Measurements from ENCODE around the gene CPNE7. TPM values are rescaled to one million over a fixed set of nuclear protein-coding genes. Genes with fewer than 3 reads are reported as not detected.
A peak's percentile ranks its signal among the peaks of the same experiment; 100 is the strongest.
"Not testable (repeated sequence)": the region's sequence is repeated elsewhere in the genome, so short reads cannot be mapped to it uniquely, and the experiment has no call there.

Gene CPNE7
- polyA plus RNA-seq, 1 experiment = 7.5 TPM

DNA sequence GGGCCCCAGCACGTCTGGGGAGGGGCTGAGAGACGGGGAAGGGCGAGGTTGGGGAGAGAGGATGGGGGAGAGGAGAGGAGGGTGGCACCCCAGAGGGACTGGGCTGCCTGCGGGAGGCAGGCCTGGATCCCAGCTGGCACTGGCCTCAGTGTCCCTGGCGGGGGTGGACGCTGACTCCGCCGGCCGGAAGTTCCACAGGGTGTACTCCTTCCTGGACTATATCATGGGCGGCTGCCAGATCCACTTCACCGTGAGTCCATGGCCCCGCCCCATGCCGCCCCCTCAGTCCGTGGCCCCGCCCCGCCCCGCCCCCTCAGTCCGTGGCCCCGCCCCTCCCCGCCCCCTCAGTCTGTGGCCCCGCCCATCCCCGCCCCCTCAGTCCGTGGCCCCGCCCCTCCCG lies 11.3 kb downstream of the CPNE7 start:
- peak overlapping the region; percentile 21 for H3K27ac ChIP-seq (ENCODE audit: low read depth, low read length)
- H3K9me3 ChIP-seq (ENCODE audit: control insufficient read depth, insufficient read depth, low read length) = peaks cover 9% of the 10 kb centered on the region; the same call in 1 of the 2 replicates
- POLR2A ChIA-PET = no interaction called here
- CTCF ChIA-PET = no interaction called here
- H3K27me3 ChIP-seq (ENCODE audit: control insufficient read depth, insufficient read depth, low read length) = no peaks in the 10 kb centered on the region
- DNase-seq (ENCODE audit: low read depth, low spot score) = no peak
- H3K4me3 ChIP-seq (ENCODE audit: low read depth, low read length) = no peak overlapping the region
- TF ChIP-seq CTCF (IDR thresholded peaks at IDR 0.05; ENCODE audit: low read depth, low read length) = no peak

- H3K4me3 ChIP-seq (ENCODE audit: low read depth, low read length); H3K27ac ChIP-seq (ENCODE audit: low read depth, low read length); H3K9me3 ChIP-seq (ENCODE audit: control insufficient read depth, insufficient read depth, low read length); H3K27me3 ChIP-seq (ENCODE audit: control insufficient read depth, insufficient read depth, low read length); POLR2A ChIA-PET; CTCF ChIA-PET; DNase-seq (ENCODE audit: low read depth, low spot score): not testable (repeated sequence)
These were observed 12.1 kb downstream of the CPNE7 start for GRCh38 chr16:89587676-89588075.

GRCh38 chr16:89588413-89589109 lies 13.0 kb downstream of the CPNE7 start:
- peaks cover 9% of the 10 kb centered on the region; the same call in 1 of the 2 replicates for H3K9me3 ChIP-seq (ENCODE audit: control insufficient read depth, insufficient read depth, low read length)
- ChIA-PET CTCF (interaction anchor here (0.7 kb wide), 1 partner anchor 15 kb away, joined by 3 read pairs; no protein-coding TSS in a partner anchor), POLR2A (no interaction called here)
- DNase-seq (ENCODE audit: low read depth, low spot score) = no peak
- no peaks in the 10 kb centered on the region for H3K27me3 ChIP-seq (ENCODE audit: control insufficient read depth, insufficient read depth, low read length)
- H3K4me3 ChIP-seq (ENCODE audit: low read depth, low read length) = no peak overlapping the region
- H3K27ac ChIP-seq (ENCODE audit: low read depth, low read length) = no peak overlapping the region
- no peak for TF ChIP-seq CTCF (IDR thresholded peaks at IDR 0.05; ENCODE audit: low read depth, low read length)

DNA sequence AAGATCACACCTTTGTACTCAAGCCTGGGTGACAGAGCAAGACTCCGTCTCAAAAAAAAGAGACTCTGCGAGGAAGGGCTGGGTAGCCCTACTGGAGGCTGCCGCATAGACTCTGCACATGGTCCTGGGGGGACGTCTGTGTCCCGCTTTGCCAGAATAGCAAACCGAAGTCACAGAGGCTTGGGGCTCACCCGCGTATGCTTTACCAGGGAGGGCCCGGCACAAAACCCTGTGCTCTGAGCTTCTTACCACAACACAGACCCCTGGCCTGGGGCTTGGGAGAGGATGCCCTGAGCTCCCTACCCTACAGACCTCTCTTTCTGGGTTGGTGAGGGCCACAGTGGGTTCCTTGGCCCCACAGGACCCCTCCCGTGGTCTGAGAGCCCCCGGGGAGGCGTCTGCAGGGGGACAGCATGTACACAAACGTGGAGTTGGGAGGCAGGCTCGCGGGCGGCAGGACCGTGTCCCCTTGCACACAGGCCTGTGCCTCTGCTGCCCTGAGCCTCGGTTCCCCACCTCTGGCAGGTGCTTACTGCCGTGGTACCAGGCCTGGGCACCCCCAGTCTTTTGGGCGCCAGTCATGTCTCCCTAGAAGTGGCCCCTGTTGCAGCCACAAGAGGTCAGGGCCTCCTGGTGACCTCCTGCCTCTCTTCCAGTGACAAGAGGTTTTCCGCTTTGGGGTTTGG lies 13.8 kb downstream of the CPNE7 start:
- no peak overlapping the region for H3K4me3 ChIP-seq (ENCODE audit: low read depth, low read length)
- peaks cover 9% of the 10 kb centered on the region; the same call in 1 of the 2 replicates for H3K9me3 ChIP-seq (ENCODE audit: control insufficient read depth, insufficient read depth, low read length)
- POLR2A ChIA-PET = no interaction called here
- CTCF ChIA-PET = interaction anchor here (0.7 kb wide), 1 partner anchor 15 kb away, joined by 3 read pairs; no protein-coding TSS in a partner anchor
- H3K27ac ChIP-seq (ENCODE audit: low read depth, low read length) = no peak overlapping the region
- DNase-seq (ENCODE audit: low read depth, low spot score) = no peak
- TF ChIP-seq CTCF (IDR thresholded peaks at IDR 0.05; ENCODE audit: low read depth, low read length) = no peak
- H3K27me3 ChIP-seq (ENCODE audit: control insufficient read depth, insufficient read depth, low read length) = no peaks in the 10 kb centered on the region

DNA sequence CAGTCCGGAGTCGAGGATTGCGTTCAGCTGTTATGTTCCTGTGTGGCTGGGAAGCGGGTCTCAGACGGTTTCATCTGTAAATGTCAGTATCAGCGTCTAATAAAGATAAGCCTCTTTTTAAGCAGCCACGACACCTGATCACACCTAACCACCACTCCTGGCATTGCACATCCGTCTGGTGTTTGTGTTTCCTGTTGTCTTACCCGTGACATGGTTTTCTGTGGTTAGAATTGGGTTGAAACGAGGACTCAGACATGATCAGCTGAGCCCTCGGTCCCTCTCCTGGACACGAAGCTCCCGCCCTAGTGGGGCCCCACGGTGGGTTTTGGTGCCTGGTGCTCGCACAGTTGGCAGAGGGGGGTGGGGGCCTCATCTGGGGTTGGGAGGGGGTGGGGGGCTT lies 18.3 kb downstream of the CPNE7 start:
- no peak for DNase-seq (ENCODE audit: low read depth, low spot score)
- no peak overlapping the region for H3K4me3 ChIP-seq (ENCODE audit: low read depth, low read length)
- CTCF ChIA-PET = interaction anchor here (0.7 kb wide), 1 partner anchor 9 kb away, joined by 3 read pairs; no protein-coding TSS in a partner anchor
- H3K27me3 ChIP-seq (ENCODE audit: control insufficient read depth, insufficient read depth, low read length) = no peaks in the 10 kb centered on the region
- no peak overlapping the region for H3K27ac ChIP-seq (ENCODE audit: low read depth, low read length)
- POLR2A ChIA-PET = no interaction called here
- TF ChIP-seq CTCF (IDR thresholded peaks at IDR 0.05; ENCODE audit: low read depth, low read length) = no peak
- peaks cover 6% of the 10 kb centered on the region; the same call in 1 of the 2 replicates for H3K9me3 ChIP-seq (ENCODE audit: control insufficient read depth, insufficient read depth, low read length)

All from AG04450 (cell line).